Keratinocyte (primary cell): ENCODE measurements around the gene NXN. TPM values are rescaled to one million over a fixed set of nuclear protein-coding genes. Genes with fewer than 3 reads are reported as not detected.

Source experiments
- DNase-seq: peaks from one replicate; pipeline ENCODE4 v3.0.0-alpha.2; 2011; ENCODE audit warnings: low read depth, missing footprints, low spot score
- FAIRE-seq: peaks from 2 replicates; lab custom pipeline; 2011; peaks lifted over from hg19 to GRCh38; lab: Jason Lieb, UNC
- H2AFZ ChIP-seq: 2 replicates; pipeline ENCODE4 v1.6.0; 2012; ENCODE audit warnings: low read length, control low read depth, inconsistent platforms; ENCODE audit not compliant: control insufficient read depth
- H3K27ac ChIP-seq: 2 replicates; pipeline ENCODE4 v1.5.1; 2011; ENCODE audit warnings: low read length; ENCODE audit not compliant: control insufficient read depth, insufficient read depth
- H3K27me3 ChIP-seq: 3 replicates; pipeline ENCODE4 v1.6.0; 2011; ENCODE audit warnings: low read length; ENCODE audit not compliant: control insufficient read depth, insufficient read depth; ENCODE audit errors: extremely low read depth
- H3K36me3 ChIP-seq, 2 experiments: 2 replicates in 1 of 2; 3 replicates in 1 of 2; pipeline ENCODE4 v1.5.1; 2011; ENCODE audit warnings: low read length in 2 of 2, mild to moderate bottlenecking in 1 of 2; ENCODE audit not compliant: control insufficient read depth in 2 of 2, insufficient read depth in 2 of 2; ENCODE audit errors: extremely low read depth in 1 of 2
- H3K4me1 ChIP-seq: 3 replicates; pipeline ENCODE4 v1.5.1; 2011; ENCODE audit warnings: low read length; ENCODE audit not compliant: control insufficient read depth, insufficient read depth; ENCODE audit errors: extremely low read depth
- H3K4me2 ChIP-seq: 3 replicates; pipeline ENCODE4 v1.6.0; 2011; ENCODE audit warnings: low read depth, low read length; ENCODE audit not compliant: control insufficient read depth, insufficient read depth; ENCODE audit errors: extremely low read depth
- H3K4me3 ChIP-seq, 3 experiments: fragments of 200-600 bp in 1 of 3; sonication (generic) in 1 of 3; 2 replicates in 2 of 3; 3 replicates in 1 of 3; pipeline ENCODE4 v1.5.1; 2011 to 2016; ENCODE audit warnings: low read length in 3 of 3, mild to moderate bottlenecking in 3 of 3, control low read depth in 2 of 3, inconsistent platforms in 1 of 3, low read depth in 1 of 3, mixed read lengths in 1 of 3, mixed run types in 1 of 3, moderate library complexity in 1 of 3; ENCODE audit not compliant: control insufficient read depth in 2 of 3, insufficient read depth in 2 of 3; ENCODE audit errors: extremely low read depth in 1 of 3
- H3K79me2 ChIP-seq: 2 replicates; pipeline ENCODE4 v1.6.0; 2012; ENCODE audit warnings: low read length; ENCODE audit not compliant: control insufficient read depth, insufficient read depth
- H3K9ac ChIP-seq: 3 replicates; pipeline ENCODE4 v1.6.0; 2011; ENCODE audit warnings: low read length; ENCODE audit not compliant: control insufficient read depth, insufficient read depth; ENCODE audit errors: extremely low read depth
- H3K9me1 ChIP-seq: 3 replicates; pipeline ENCODE4 v1.6.0; 2011; ENCODE audit warnings: low read length; ENCODE audit not compliant: control insufficient read depth, insufficient read depth; ENCODE audit errors: extremely low read depth
- H3K9me3 ChIP-seq: 2 replicates; pipeline ENCODE4 v1.5.1; 2012; ENCODE audit warnings: low read depth, low read length; ENCODE audit not compliant: control insufficient read depth
- H4K20me1 ChIP-seq: 3 replicates; pipeline ENCODE4 v1.6.0; 2011; ENCODE audit warnings: low read length; ENCODE audit not compliant: control insufficient read depth, insufficient read depth; ENCODE audit errors: extremely low read depth
- CTCF ChIP-seq, 3 experiments: IDR thresholded peaks in 1 of 3; conservative IDR thresholded peaks in 1 of 3; optimal IDR thresholded peaks in 1 of 3; 2 replicates in 2 of 3; 3 replicates in 1 of 3; pipeline versions ENCODE3 to v1.5.1; 2011; ENCODE audit warnings: low read length in 3 of 3, mild to moderate bottlenecking in 3 of 3, moderate library complexity in 2 of 3, control low read depth in 1 of 3, inconsistent platforms in 1 of 3; ENCODE audit not compliant: insufficient read depth in 2 of 3; ENCODE audit errors: extremely low read depth in 1 of 3
- EZH2 ChIP-seq: IDR thresholded peaks from one replicate; pipeline ENCODE4 v1.6.1; 2012; ENCODE audit warnings: inconsistent platforms, mild to moderate bottlenecking, low read length, moderate library complexity
- dilution Hi-C: fragments of 300-500 bp; cut with MboI; formaldehyde crosslinking; loops from one replicate; pipeline ENCODE4 v1.7.0; 2020; ENCODE audit warnings: low sequenced_read_pairs; ENCODE audit not compliant: extremely low pct_ligation_motif_present
- polyA plus RNA-seq, 5 experiments: library from polyadenylated mRNA; depleted of rRNA in 3 of 5; stranded (reverse) in 3 of 5; stranded (forward) in 1 of 5; unstranded in 1 of 5; fragments of >200 nt; gene quantifications; 1 replicate in 1 of 5; 2 replicates in 3 of 5; 3 replicates in 1 of 5; pipeline versions ENCODE4 v1.2.1 to v1.2.3, GENCODE V29; 2011 to 2012; ENCODE audit warnings: missing spikeins in 2 of 5, low read depth in 1 of 5, low replicate concordance in 1 of 5

NXN gene
- polyA plus RNA-seq, 1 donor (not counting 4 experiments of a cell fraction or from before 2014, with no cell fraction given), result 94.4 TPM

GRCh38 chr17:1002412-1002753 lies 22.8 kb upstream of the NXN start:
- TF ChIP-seq CTCF (optimal IDR thresholded peaks at IDR 0.05 in 1 of 3, IDR thresholded peaks at IDR 0.05 in 1 of 3, conservative IDR thresholded peaks at IDR 0.05 in 1 of 3; ENCODE audit: extremely low read depth in 1 of 3, insufficient read depth in 2 of 3, low read length in 3 of 3), result no peak
- Histone ChIP-seq H3K9ac (no peak overlapping the region), H3K4me1 (peaks cover 41% of the 10 kb centered on the region), H3K79me2 (peaks cover 21% of the 10 kb centered on the region), H3K4me2 (no peak overlapping the region), H3K36me3 (peaks cover 19 to 38% of the 10 kb centered on the region in 2 experiments), H3K27me3 (no peaks in the 10 kb centered on the region), H3K9me1 (no peaks in the 10 kb centered on the region), H3K4me3 (no peak overlapping the region), H3K27ac (no peak overlapping the region), H2AFZ (no peak overlapping the region), H4K20me1 (peaks cover 7% of the 10 kb centered on the region), H3K9me3 (no peaks in the 10 kb centered on the region)
- dilution Hi-C loops, result no loop called here
- DNase-seq (no peak), FAIRE-seq (no peak)

GRCh38 chr17:1001640-1002411 lies 22.2 kb upstream of the NXN start:
- Histone ChIP-seq H3K4me3 (no peak overlapping the region), H3K9me3 (no peaks in the 10 kb centered on the region), H3K4me1 (peaks cover 41% of the 10 kb centered on the region), H3K4me2 (no peak overlapping the region), H3K36me3 (peaks cover 19 to 38% of the 10 kb centered on the region in 2 experiments), H4K20me1 (peaks cover 7% of the 10 kb centered on the region), H3K9me1 (no peaks in the 10 kb centered on the region), H2AFZ (no peak overlapping the region), H3K79me2 (peaks cover 26% of the 10 kb centered on the region), H3K27ac (peak overlapping the region; percentile 27), H3K27me3 (no peaks in the 10 kb centered on the region), H3K9ac (no peak overlapping the region)
- DNase-seq, result no peak
- dilution Hi-C loops, result no loop called here
- FAIRE-seq, result peak; percentile 81
- TF ChIP-seq CTCF (optimal IDR thresholded peaks at IDR 0.05 in 1 of 3, IDR thresholded peaks at IDR 0.05 in 1 of 3, conservative IDR thresholded peaks at IDR 0.05 in 1 of 3; ENCODE audit: extremely low read depth in 1 of 3, insufficient read depth in 2 of 3, low read length in 3 of 3) (no peak), EZH2 (no peak)
